IMR-90 (cell line): Measurements from ENCODE around the gene SDK1. TPM values are rescaled to one million over a fixed set of nuclear protein-coding genes. Genes with fewer than 3 reads are reported as not detected.

ENCODE experiments used
- ATAC-seq: fragments of 200-7000 bp; cut with Tn5 transposase; 2 replicates; pipeline ENCODE4 v1.9.1; 2020; ENCODE audit warnings: low read depth, mild to moderate bottlenecking, moderate library complexity
- BruUV-seq: library from RNA; stranded (reverse); fragments of 400-500 nt; replicated peaks from 2 replicates; lab custom pipeline; 2021; lab: Mats Ljungman, UMichigan
- CTCF ChIA-PET: fragments of 300-600 bp; formaldehyde crosslinking; extraction: SDS; loops from one replicate; lab custom pipeline; 2021; ENCODE audit warnings: antibody characterized with exemption; lab: Yijun Ruan, JAX
- POLR2A ChIA-PET: fragments of 300-600 bp; sonication (Branson Sonifier 250); formaldehyde crosslinking; loops from one replicate; lab custom pipeline; 2022; ENCODE audit warnings: antibody characterized with exemption; ENCODE audit not compliant: unreplicated experiment; lab: Charles Lee
- DNase-seq: peaks from one replicate; pipeline ENCODE4 v3.0.0; 2013
- H2AFZ ChIP-seq: replicated peaks from 2 replicates; pipeline ENCODE3; 2013; ENCODE audit warnings: low read length, mild to moderate bottlenecking; ENCODE audit not compliant: poor library complexity
- H2AK5ac ChIP-seq: 2 replicates; pipeline ENCODE4 v1.6.1; 2013; ENCODE audit warnings: low read depth, low read length, inconsistent platforms
- H2AK9ac ChIP-seq: replicated peaks from 2 replicates; pipeline ENCODE3; 2013; ENCODE audit warnings: mild to moderate bottlenecking, low read depth, low read length, moderate library complexity; ENCODE audit not compliant: poor library complexity
- H2BK120ac ChIP-seq: 2 replicates; pipeline ENCODE4 v1.6.1; 2013; ENCODE audit warnings: low read depth, low read length, inconsistent platforms
- H2BK15ac ChIP-seq: 3 replicates; pipeline ENCODE4 v1.6.1; 2013; ENCODE audit warnings: low read depth, low read length, inconsistent platforms
- H2BK20ac ChIP-seq: 2 replicates; pipeline ENCODE4 v1.6.1; 2013; ENCODE audit warnings: low read depth, mild to moderate bottlenecking, inconsistent platforms, low read length, moderate library complexity
- H2BK5ac ChIP-seq: 2 replicates; pipeline ENCODE4 v1.6.1; 2013; ENCODE audit warnings: mild to moderate bottlenecking, low read depth, low read length, inconsistent platforms; ENCODE audit not compliant: poor library complexity, severe bottlenecking
- H3K14ac ChIP-seq: replicated peaks from 2 replicates; pipeline ENCODE4 v1.6.1; 2013; ENCODE audit warnings: low read depth, low read length, inconsistent platforms
- H3K18ac ChIP-seq: 2 replicates; pipeline ENCODE4 v1.6.1; 2013; ENCODE audit warnings: low read depth, low read length, control low read depth
- H3K23ac ChIP-seq: 2 replicates; pipeline ENCODE4 v1.6.1; 2013; ENCODE audit warnings: low read depth, low read length, inconsistent platforms
- H3K27ac ChIP-seq: 2 replicates; pipeline ENCODE4 v1.5.1; 2013; ENCODE audit warnings: mild to moderate bottlenecking, control low read depth, low read length; ENCODE audit not compliant: insufficient read depth
- H3K27me3 ChIP-seq: 2 replicates; pipeline ENCODE4 v1.6.1; 2013; ENCODE audit warnings: low read length; ENCODE audit not compliant: control insufficient read depth, insufficient read depth
- H3K36me3 ChIP-seq: 2 replicates; pipeline ENCODE4 v1.6.1; 2013; ENCODE audit warnings: low read length, mixed read lengths; ENCODE audit not compliant: control insufficient read depth, insufficient read depth
- H3K4ac ChIP-seq: 2 replicates; pipeline ENCODE4 v1.6.1; 2013; ENCODE audit warnings: low read depth, low read length, inconsistent platforms
- H3K4me1 ChIP-seq: 2 replicates; pipeline ENCODE4 v1.6.1; 2013; ENCODE audit warnings: low read length, mixed read lengths; ENCODE audit not compliant: control insufficient read depth, insufficient read depth
- H3K4me2 ChIP-seq: 2 replicates; pipeline ENCODE4 v1.6.1; 2013; ENCODE audit warnings: low read depth, mild to moderate bottlenecking, control low read depth, low read length, moderate library complexity
- H3K4me3 ChIP-seq: 2 replicates; pipeline ENCODE4 v1.5.1; 2013; ENCODE audit warnings: low read depth, mild to moderate bottlenecking, control low read depth, low read length, moderate library complexity; ENCODE audit not compliant: insufficient read depth
- H3K56ac ChIP-seq: 2 replicates; pipeline ENCODE4 v1.6.1; 2013; ENCODE audit warnings: low read length, inconsistent platforms; ENCODE audit not compliant: insufficient read depth; ENCODE audit errors: extremely low read depth
- H3K79me1 ChIP-seq, 2 experiments: 2 replicates each; pipeline ENCODE4 v1.6.1; 2013; ENCODE audit warnings: low read length in 2 of 2, inconsistent platforms in 1 of 2, low read depth in 1 of 2
- H3K9ac ChIP-seq: 2 replicates; pipeline ENCODE4 v1.6.1; 2013; ENCODE audit warnings: low read depth, low read length, control low read depth
- H3K9me1 ChIP-seq: 2 replicates; pipeline ENCODE4 v1.6.1; 2013; ENCODE audit warnings: low read length, inconsistent platforms; ENCODE audit not compliant: insufficient read depth
- H3K9me3 ChIP-seq: 2 replicates; pipeline ENCODE4 v1.6.1; 2013; ENCODE audit warnings: low read length; ENCODE audit not compliant: control insufficient read depth, insufficient read depth
- H4K20me1 ChIP-seq: 2 replicates; pipeline ENCODE4 v1.6.1; 2013; ENCODE audit warnings: low read length, inconsistent platforms; ENCODE audit not compliant: insufficient read depth
- H4K5ac ChIP-seq: 2 replicates; pipeline ENCODE4 v1.6.1; 2013; ENCODE audit warnings: mild to moderate bottlenecking, low read depth, low read length, control low read depth
- H4K8ac ChIP-seq, 2 experiments: 2 replicates each; pipeline ENCODE4 v1.6.1; 2013; ENCODE audit warnings: low read depth in 2 of 2, low read length in 2 of 2, control low read depth in 1 of 2, inconsistent platforms in 1 of 2
- H4K91ac ChIP-seq: 2 replicates; pipeline ENCODE4 v1.6.1; 2013; ENCODE audit warnings: low read depth, low read length, inconsistent platforms; ENCODE audit not compliant: insufficient read depth
- BHLHE40 ChIP-seq: fragments of 150-350 bp; IDR thresholded peaks from 2 replicates; pipeline ENCODE4 v1.6.1; 2016; ENCODE audit warnings: mild to moderate bottlenecking, low read depth, low read length
- CEBPB ChIP-seq: IDR thresholded peaks from 2 replicates; pipeline ENCODE4 v1.6.1; 2012; ENCODE audit warnings: low read depth, low read length, improper control_type of control experiment
- FOS ChIP-seq: fragments of 150-350 bp; IDR thresholded peaks from 2 replicates; pipeline ENCODE4 v1.6.1; 2016; ENCODE audit warnings: low read depth, low read length
- MAFK ChIP-seq: IDR thresholded peaks from 2 replicates; pipeline ENCODE4 v1.6.1; 2012; ENCODE audit warnings: low read depth, low read length, improper control_type of control experiment
- NFE2L2 ChIP-seq: fragments of 150-350 bp; IDR thresholded peaks from 2 replicates; pipeline ENCODE4 v1.6.1; 2016; ENCODE audit warnings: low read depth, mild to moderate bottlenecking, low read length
- POLR2A ChIP-seq: IDR thresholded peaks from 2 replicates; pipeline ENCODE4 v1.6.1; 2012; ENCODE audit warnings: mild to moderate bottlenecking, low read depth, low read length
- RAD21 ChIP-seq: IDR thresholded peaks from 2 replicates; pipeline ENCODE4 v1.6.1; 2012; ENCODE audit warnings: low read length, improper control_type of control experiment
- RCOR1 ChIP-seq: IDR thresholded peaks from 2 replicates; pipeline ENCODE4 v1.6.1; 2012; ENCODE audit warnings: mild to moderate bottlenecking, low read length, improper control_type of control experiment; ENCODE audit not compliant: insufficient replicate concordance
- SMC3 ChIP-seq: fragments of 150-350 bp; IDR thresholded peaks from 2 replicates; pipeline ENCODE4 v1.6.1; 2016; ENCODE audit warnings: low read depth, mild to moderate bottlenecking, antibody characterized with exemption, low read length, moderate library complexity
- WGBS, 2 experiments: methylation state at CpG; one replicate each; pipeline versions ENCODE4 v1.1.5 to v1.1.7; 2013; ENCODE audit warnings: missing lambda C conversion rate in 2 of 2; ENCODE audit not compliant: insufficient read length in 1 of 2; ENCODE audit errors: extremely low coverage in 2 of 2; 5-methylcytosine and 5-hydroxymethylcytosine counted together
- dilution Hi-C: fragments of 300-500 bp; cut with HindIII; formaldehyde crosslinking; loops from one replicate; pipeline ENCODE4 v1.14.3; 2018; ENCODE audit warnings: low sequenced_read_pairs; ENCODE audit not compliant: unreplicated experiment
- in situ Hi-C: fragments of 300-500 bp; cut with MboI; formaldehyde crosslinking; loops from 3 replicates; pipeline ENCODE4 v1.14.3; 2019; ENCODE audit warnings: low sequenced_read_pairs, inconsistent platforms, mixed read lengths
- intact Hi-C: fragments of 100-400 bp; cut with micrococcal nuclease; formaldehyde crosslinking; loops from 2 replicates; pipeline ENCODE4 v1.10.0; 2022
- polyA plus RNA-seq, 3 experiments: library from polyadenylated mRNA; depleted of rRNA; stranded (reverse); fragments of >200 nt; gene quantifications; 2 replicates each; pipeline ENCODE4 v1.2.3, GENCODE V29; 2012; ENCODE audit warnings: low replicate concordance in 1 of 3
- total RNA-seq: library from RNA; depleted of rRNA; stranded (reverse); fragments of >200 nt; gene quantifications from 2 replicates; pipeline ENCODE4 v1.2.3, GENCODE V29; 2012

Gene SDK1
- total and polyA plus RNA-seq, 2 of the 4 experiments (the other 2 are of a cell fraction), result 1.5 to 1.6 TPM

DNA sequence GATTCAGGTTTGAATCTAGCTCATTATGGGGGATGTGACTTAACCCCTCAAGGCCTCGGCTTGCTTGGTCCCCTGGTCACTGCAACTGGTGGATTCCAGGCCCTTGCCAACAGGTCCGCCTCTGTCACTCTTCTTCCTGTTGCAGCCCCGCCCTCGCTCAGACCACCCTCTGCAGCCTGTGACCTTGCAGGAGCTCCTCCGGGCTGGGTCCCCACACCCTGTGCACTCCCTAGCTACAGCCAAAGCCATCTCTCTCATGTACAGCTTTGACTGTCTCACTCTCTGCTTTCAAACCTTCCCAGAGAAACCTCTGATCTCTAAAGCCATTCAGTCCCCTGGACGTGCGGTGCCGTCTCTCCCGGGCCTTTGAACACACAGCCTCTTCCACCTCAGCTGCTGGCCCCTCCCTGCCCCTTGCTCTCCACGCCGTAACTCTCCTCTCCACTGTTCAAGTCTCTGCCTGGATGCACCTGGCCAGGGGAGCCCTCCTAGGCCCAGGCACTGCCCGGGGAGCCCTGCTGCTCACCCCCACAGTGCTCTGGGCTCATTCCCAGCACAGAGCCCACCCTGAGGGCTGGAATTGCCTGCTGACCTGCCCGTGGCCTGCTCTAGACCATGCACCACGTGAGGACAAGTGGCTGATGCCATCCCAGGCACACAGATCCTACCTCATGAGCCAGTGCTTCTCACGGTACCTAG, 895.2 kb downstream of the SDK1 start:
- no peak overlapping the region for H2AK9ac ChIP-seq
- H4K20me1 ChIP-seq, result no peaks in the 10 kb centered on the region
- no peak overlapping the region for H2BK5ac ChIP-seq
- H3K18ac ChIP-seq, result no peak overlapping the region
- H2AK5ac ChIP-seq, result no peak overlapping the region
- no peak overlapping the region for H2AFZ ChIP-seq
- WGBS, 2 experiments, result 71% methylated on average over 9 of the region's 15 CpGs; no CpG with 5 or more reads in 1 of the 2 experiments
- no peak overlapping the region for H2BK15ac ChIP-seq
- no TSS peak for BruUV-seq
- ChIA-PET CTCF (no interaction called here), POLR2A (no interaction called here)
- no peaks in the 10 kb centered on the region for H3K9me1 ChIP-seq
- no peak overlapping the region for H3K9ac ChIP-seq
- H3K36me3 ChIP-seq, result no peaks in the 10 kb centered on the region
- H4K91ac ChIP-seq, result no peak overlapping the region
- dilution Hi-C loops, result no loop called here
- no peaks in the 10 kb centered on the region for H3K27me3 ChIP-seq
- H2BK120ac ChIP-seq, result no peak overlapping the region
- H2BK20ac ChIP-seq, result no peak overlapping the region
- intact Hi-C loops, result no loop called here
- no peak for TF ChIP-seq CEBPB
- no peak for TF ChIP-seq POLR2A
- no peak for TF ChIP-seq FOS
- TF ChIP-seq SMC3, result no peak
- no peak for TF ChIP-seq MAFK
- no peak for TF ChIP-seq RCOR1
- TF ChIP-seq RAD21, result no peak
- TF ChIP-seq BHLHE40, result no peak
- TF ChIP-seq NFE2L2, result no peak
- H3K9me3 ChIP-seq, result peaks cover 12% of the 10 kb centered on the region
- no peak overlapping the region for H3K14ac ChIP-seq
- in situ Hi-C loops, result no loop called here
- H3K4ac ChIP-seq, result no peak overlapping the region
- no peak overlapping the region for H3K4me3 ChIP-seq
- no peak for ATAC-seq
- DNase-seq, result no peak
- no peak overlapping the region for H3K4me2 ChIP-seq
- no peak overlapping the region for H4K5ac ChIP-seq
- no peak overlapping the region for H4K8ac ChIP-seq
- H3K56ac ChIP-seq, result no peak overlapping the region
- no peaks in the 10 kb centered on the region for H3K79me1 ChIP-seq
- no peak overlapping the region for H3K23ac ChIP-seq
- no peak overlapping the region for H3K27ac ChIP-seq
- no peaks in the 10 kb centered on the region for H3K4me1 ChIP-seq
